ENCODE measurements around the gene SLC16A12. TPM values are rescaled to one million over a fixed set of nuclear protein-coding genes. Genes with fewer than 3 reads are reported as not detected.

Gene SLC16A12
- total RNA-seq, 1 experiment from 2014 or later, result 0.77 TPM

- H2BK15ac ChIP-seq (ENCODE audit: low read depth, low read length), result no peak overlapping the region
- no CpG with 5 or more reads among the region's 8 CpGs for WGBS (ENCODE audit: extremely low coverage, insufficient read length, low lambda C conversion rate)
- peaks cover 0 to 3% of the 10 kb centered on the region in 2 experiments; a peak in 1 of 5 replicates for H3K9me3 Mint-ChIP-seq
- H3T11ph ChIP-seq (ENCODE audit: low read length), result no peak overlapping the region
- no peak overlapping the region for H3K14ac ChIP-seq (ENCODE audit: insufficient read depth, low read length)
- DNase-seq, result no peak
- H3K27me3 Mint-ChIP-seq (ENCODE audit: low read depth), result no peaks in the 10 kb centered on the region
- H3K79me1 ChIP-seq (ENCODE audit: insufficient read depth, low read depth, low read length, poor library complexity, severe bottlenecking), result no peaks in the 10 kb centered on the region
- no peak overlapping the region for H4K8ac ChIP-seq (replicated peaks; ENCODE audit: insufficient read length, low read depth, low read length)
- no peak overlapping the region for H2AK5ac ChIP-seq (ENCODE audit: insufficient read length, low read length)
- no peak overlapping the region for H4K5ac ChIP-seq (ENCODE audit: insufficient read length, low read depth, low read length)
- no peak overlapping the region for H3K4me3 Mint-ChIP-seq
- H4K20me1 ChIP-seq (ENCODE audit: control insufficient read depth, insufficient read depth, insufficient read length), result no peaks in the 10 kb centered on the region
- no peak overlapping the region for H3K23ac ChIP-seq (ENCODE audit: insufficient read length, low read depth, low read length)
- no peak overlapping the region for H3K9ac ChIP-seq (ENCODE audit: extremely low read depth, insufficient read length, low read length)
- H3K9me3 ChIP-seq (ENCODE audit: control insufficient read depth, low read depth, low read length), result no peaks in the 10 kb centered on the region
- no peaks in the 10 kb centered on the region; the same call in 1 of the 2 replicates for H3K4me1 ChIP-seq (ENCODE audit: insufficient read depth, low read length)
- H3K4me2 ChIP-seq (ENCODE audit: insufficient read depth, insufficient read length, low read length), result no peak overlapping the region
- H3K27ac Mint-ChIP-seq, result peak overlapping the region in 1 of 3 experiments; percentile 26; a peak in 1 of 7 replicates
- H3K23me2 ChIP-seq (ENCODE audit: insufficient read length, low read depth, low read length, poor library complexity, severe bottlenecking), result no peaks in the 10 kb centered on the region
- peaks cover 0 to 6% (median 0%) of the 10 kb centered on the region in 3 experiments; a peak in 1 of 7 replicates for H3K36me3 Mint-ChIP-seq (ENCODE audit: insufficient read depth in 1 of 3, low read depth in 3 of 3)
- TF ChIP-seq CTCF (conservative IDR thresholded peaks at IDR 0.05), result no peak
- H3K56ac ChIP-seq (ENCODE audit: insufficient read length, low read depth, low read length), result no peak overlapping the region
- no peaks in the 10 kb centered on the region for H3K27me3 ChIP-seq (ENCODE audit: insufficient read depth, low read length)
- H2BK12ac ChIP-seq (ENCODE audit: insufficient read length, low read depth, low read length), result no peak overlapping the region
- H4K91ac ChIP-seq (ENCODE audit: insufficient read length, low read depth, low read length), result no peak overlapping the region
- no peak overlapping the region for H3K4ac ChIP-seq (ENCODE audit: low read depth, low read length)
- no peak overlapping the region for H3K27ac ChIP-seq (ENCODE audit: insufficient read length, low read depth, low read length)
- H3K79me2 ChIP-seq (ENCODE audit: insufficient read depth, low read length), result no peaks in the 10 kb centered on the region
- no peak overlapping the region for H2AFZ ChIP-seq (ENCODE audit: low read length)
- H2BK20ac ChIP-seq (ENCODE audit: low read depth, low read length, poor library complexity, severe bottlenecking), result no peak overlapping the region
- no peak overlapping the region for H2BK5ac ChIP-seq (ENCODE audit: insufficient read length, low read length)
- H3K4me1 Mint-ChIP-seq, result peaks cover 17 to 19% of the 10 kb centered on the region in 2 experiments
- no peak overlapping the region for H3K18ac ChIP-seq (ENCODE audit: insufficient read length, low read depth, low read length)
- no peak overlapping the region for H2BK120ac ChIP-seq (ENCODE audit: low read depth, low read length, poor library complexity, severe bottlenecking)
Measured at GRCh38 chr10:89515031-89515841, 20.2 kb downstream of the SLC16A12 start.

Data from H9 (cell line).